Measurements from ENCODE around the gene ADAMTSL1.

DNA sequence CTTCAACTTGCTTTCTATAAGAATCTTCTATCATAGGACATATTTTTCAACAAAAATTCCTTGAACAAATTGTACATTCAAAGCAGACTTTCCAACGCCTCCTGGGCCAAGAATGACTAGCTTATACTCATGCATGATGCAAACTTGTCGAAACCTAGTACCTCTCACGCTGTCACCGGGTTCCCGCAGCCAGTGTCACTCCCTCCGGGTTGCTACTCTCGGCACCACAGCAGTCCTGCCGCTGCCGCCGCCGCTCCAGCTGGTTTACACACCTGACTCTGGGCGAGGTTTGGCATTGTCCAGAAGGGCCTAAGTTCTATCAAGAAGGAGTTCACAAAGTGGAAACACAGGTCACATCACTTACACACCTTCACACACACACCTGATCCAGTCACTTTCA, 244.4 kb downstream of the ADAMTSL1 start:
- no peak for TF ChIP-seq BHLHE40 (IDR thresholded peaks at IDR 0.05; ENCODE audit: borderline replicate concordance)
- TF ChIP-seq SUZ12 (IDR thresholded peaks at IDR 0.05): no peak
- no peak for TF ChIP-seq FOXA1 (IDR thresholded peaks at IDR 0.05)
- TF ChIP-seq TARDBP (IDR thresholded peaks at IDR 0.05): no peak
- no peak for TF ChIP-seq PKNOX1 (IDR thresholded peaks at IDR 0.05)
- no peak for TF ChIP-seq FOXK2 (IDR thresholded peaks at IDR 0.05)
- no peak for TF ChIP-seq HDGF (IDR thresholded peaks at IDR 0.05; ENCODE audit: borderline replicate concordance)
- TF ChIP-seq NFRKB (IDR thresholded peaks at IDR 0.05): no peak
- TF ChIP-seq SP1 (IDR thresholded peaks at IDR 0.05): no peak
- TF ChIP-seq ZNF384 (IDR thresholded peaks at IDR 0.05): no peak

Measured in HEK293T (cell line).